HCT116 (cell line): Measurements from ENCODE around the gene LEKR1. TPM values are rescaled to one million over a fixed set of nuclear protein-coding genes. Genes with fewer than 3 reads are reported as not detected.

Source experiments
- ATAC-seq: fragments of 200-7000 bp; cut with Tn5 transposase; 2 replicates; pipeline ENCODE4 v1.9.1; 2020; ENCODE audit warnings: mild to moderate bottlenecking, moderate library complexity
- BruUV-seq: library from RNA; stranded (reverse); fragments of 400-500 nt; replicated peaks from 2 replicates; lab custom pipeline; 2021; lab: Mats Ljungman, UMichigan
- CTCF ChIA-PET: fragments of 300-600 bp; sonication (Branson Sonifier 250); formaldehyde crosslinking; loops from one replicate; lab custom pipeline; 2021; ENCODE audit warnings: antibody characterized with exemption; lab: Charles Lee
- POLR2A ChIA-PET: fragments of 300-600, 350-600 bp; sonication (Branson Sonifier 250); formaldehyde crosslinking; loops from one replicate; lab custom pipeline; 2021; ENCODE audit warnings: antibody characterized with exemption; lab: Charles Lee
- RAD21 ChIA-PET, 2 experiments: fragments of 300-600 bp; sonication (Branson Sonifier 250); formaldehyde crosslinking; loops; one replicate each; lab custom pipeline; 2023; ENCODE audit warnings: low total read pairs in 2 of 2; ENCODE audit not compliant: uncharacterized antibody in 2 of 2, unreplicated experiment in 2 of 2, low non-redundant PET in 1 of 2; lab: Charles Lee
- DNase-seq: peaks from one replicate; pipeline ENCODE4 v3.0.0-alpha.2; 2010; ENCODE audit warnings: low read depth, low spot score
- H2AFZ ChIP-seq: fragments of 200-600 bp; shearing (Covaris generic), sonication (generic); 2 replicates; pipeline ENCODE4 v1.6.1; 2017; ENCODE audit warnings: low read depth, mixed run types, mixed read lengths, antibody characterized with exemption, low read length; ENCODE audit not compliant: poor library complexity, severe bottlenecking
- H3K27ac ChIP-seq: 2 replicates; pipeline ENCODE4 v1.5.1; 2012; ENCODE audit warnings: low read depth, low read length
- H3K27me3 ChIP-seq: fragments of 200-600 bp; sonication (generic); 2 replicates; pipeline ENCODE4 v1.6.1; 2016; ENCODE audit warnings: mixed run types, low read length, mixed read lengths; ENCODE audit not compliant: insufficient read depth
- H3K36me3 ChIP-seq, 2 experiments: fragments of 200-500 bp in 1 of 2; fragments of 200-600 bp in 1 of 2; sonication (Bioruptor generic) in 1 of 2; sonication (generic) in 1 of 2; 2 replicates each; pipeline versions ENCODE4 v1.5.1 to v1.6.1; 2014 to 2016; ENCODE audit warnings: low read length in 2 of 2, inconsistent platforms in 1 of 2, mixed read lengths in 1 of 2, mixed run types in 1 of 2; ENCODE audit not compliant: insufficient read depth in 2 of 2, control insufficient read depth in 1 of 2
- H3K4me1 ChIP-seq, 2 experiments: fragments of 200-600 bp in 1 of 2; sonication (generic) in 1 of 2; 2 replicates each; pipeline versions ENCODE4 v1.5.1 to v1.6.1; 2012 to 2017; ENCODE audit warnings: low read length in 2 of 2, inconsistent platforms in 1 of 2, mild to moderate bottlenecking in 1 of 2, mixed read lengths in 1 of 2, mixed run types in 1 of 2, moderate library complexity in 1 of 2; ENCODE audit not compliant: insufficient read depth in 2 of 2, control insufficient read depth in 1 of 2
- H3K4me2 ChIP-seq: fragments of 200-600 bp; sonication (generic); 2 replicates; pipeline ENCODE4 v1.6.1; 2017; ENCODE audit warnings: mixed run types, low read length, mixed read lengths
- H3K4me3 ChIP-seq, 2 experiments: fragments of 200-600 bp in 1 of 2; sonication (generic) in 1 of 2; replicated peaks in 1 of 2; 2 replicates each; pipeline ENCODE4 v1.5.1; 2011 to 2016; ENCODE audit warnings: low read length in 2 of 2, control low read depth in 1 of 2, low read depth in 1 of 2, mild to moderate bottlenecking in 1 of 2, mixed read lengths in 1 of 2, mixed run types in 1 of 2
- H3K79me2 ChIP-seq: fragments of 200-600 bp; sonication (generic); 2 replicates; pipeline ENCODE4 v1.6.1; 2017; ENCODE audit warnings: mild to moderate bottlenecking, mixed run types, low read length, moderate library complexity, mixed read lengths; ENCODE audit not compliant: insufficient read depth
- H3K9ac ChIP-seq: fragments of 200-600 bp; sonication (generic); 2 replicates; pipeline ENCODE4 v1.6.1; 2016; ENCODE audit warnings: low read length, mixed read lengths
- H3K9me2 ChIP-seq: fragments of 200-600 bp; sonication (generic), shearing (Covaris generic); 2 replicates; pipeline ENCODE4 v1.6.1; 2017; ENCODE audit warnings: mixed run types, mild to moderate bottlenecking, moderate library complexity; ENCODE audit not compliant: insufficient read depth
- H3K9me3 ChIP-seq, 2 experiments: fragments of 200-500 bp in 1 of 2; fragments of 200-600 bp in 1 of 2; sonication (Bioruptor generic) in 1 of 2; sonication (generic) in 1 of 2; 2 replicates each; pipeline ENCODE4 v1.6.1; 2014 to 2017; ENCODE audit warnings: low read length in 2 of 2, mixed read lengths in 2 of 2, inconsistent platforms in 1 of 2, low read depth in 1 of 2, mild to moderate bottlenecking in 1 of 2, mixed run types in 1 of 2, moderate library complexity in 1 of 2; ENCODE audit not compliant: control insufficient read depth in 1 of 2, insufficient read depth in 1 of 2
- H4K20me1 ChIP-seq: fragments of 200-600 bp; sonication (generic), shearing (Covaris generic); 2 replicates; pipeline ENCODE4 v1.6.1; 2017; ENCODE audit warnings: mixed run types, mild to moderate bottlenecking, moderate library complexity; ENCODE audit not compliant: insufficient read depth
- CTCF ChIP-seq, 3 experiments: fragments of 200-600 bp in 1 of 3; sonication (generic) in 1 of 3; IDR thresholded peaks in 2 of 3; conservative IDR thresholded peaks in 1 of 3; 2 replicates each; pipeline ENCODE4 v1.5.1; 2012 to 2017; ENCODE audit warnings: low read depth in 2 of 3, low read length in 2 of 3, antibody characterized with exemption in 1 of 3, borderline replicate concordance in 1 of 3, control low read depth in 1 of 3, mild to moderate bottlenecking in 1 of 3, mixed read lengths in 1 of 3, mixed run types in 1 of 3, moderate library complexity in 1 of 3; ENCODE audit not compliant: insufficient read depth in 1 of 3
- EZH2 ChIP-seq: fragments of 200-600 bp; sonication (generic); IDR thresholded peaks from 2 replicates; pipeline ENCODE4 v1.6.1; 2017; ENCODE audit warnings: antibody characterized with exemption, mixed run types
- FOSL1 ChIP-seq: IDR thresholded peaks from 2 replicates; pipeline ENCODE4 v1.6.1; 2012; ENCODE audit warnings: low read depth
- JUND ChIP-seq: IDR thresholded peaks from 2 replicates; pipeline ENCODE4 v1.6.1; 2012
- POLR2A ChIP-seq: IDR thresholded peaks from 2 replicates; pipeline ENCODE4 v1.7.0; 2011; ENCODE audit warnings: borderline replicate concordance; ENCODE audit not compliant: insufficient read depth, insufficient read length; ENCODE audit errors: extremely low read depth
- POLR2AphosphoS5 ChIP-seq: IDR thresholded peaks from 2 replicates; pipeline ENCODE4 v1.6.1; 2011; ENCODE audit warnings: mild to moderate bottlenecking, low read depth, low read length, moderate library complexity
- RAD21 ChIP-seq: IDR thresholded peaks from 2 replicates; pipeline ENCODE4 v1.6.1; 2012; ENCODE audit warnings: low read depth, mild to moderate bottlenecking
- TCF7L2 ChIP-seq: IDR thresholded peaks from 2 replicates; pipeline ENCODE4 v1.7.0; 2011; ENCODE audit warnings: borderline replicate concordance, inconsistent platforms; ENCODE audit not compliant: insufficient read depth, insufficient read length; ENCODE audit errors: extremely low read depth
- ZBTB33 ChIP-seq: IDR thresholded peaks from 2 replicates; pipeline ENCODE4 v1.6.1; 2011; ENCODE audit warnings: mild to moderate bottlenecking, low read length, moderate library complexity; ENCODE audit not compliant: insufficient replicate concordance; ENCODE audit errors: extremely low read depth
- ZFX ChIP-seq: fragments of 450-650 bp; IDR thresholded peaks from 2 replicates; pipeline ENCODE4 v1.6.1; 2017
- intact Hi-C: fragments of 100-400 bp; cut with micrococcal nuclease; formaldehyde crosslinking; loops from 2 replicates; pipeline ENCODE4 v1.10.0; 2022
- total RNA-seq: library from RNA; stranded (reverse); gene quantifications from one replicate; pipeline ENCODE4 v1.2.1, GENCODE V29; 2021; ENCODE audit not compliant: unreplicated experiment
- TF ChIP-seq, protein P1 (sequence below): IDR thresholded peaks from 2 replicates; pipeline ENCODE4 v1.6.1; 2012; ENCODE audit warnings: low read depth
- TF ChIP-seq, protein P2 (sequence below): IDR thresholded peaks from 2 replicates; pipeline ENCODE4 v1.6.1; 2012

Gene LEKR1
- total RNA-seq, 1 experiment from 2014 or later, result 2.1 TPM

- Histone ChIP-seq H2AFZ (no peak overlapping the region), H3K4me3 (no peak overlapping the region), H3K9me3 (no peaks in the 10 kb centered on the region), H3K9ac (no peak overlapping the region), H3K4me1 (peaks cover 0 to 4% of the 10 kb centered on the region in 2 experiments; a peak in 1 of 4 replicates), H4K20me1 (no peaks in the 10 kb centered on the region), H3K9me2 (no peaks in the 10 kb centered on the region), H3K36me3 (no peaks in the 10 kb centered on the region), H3K4me2 (no peak overlapping the region), H3K27ac (no peak overlapping the region), H3K27me3 (no peaks in the 10 kb centered on the region), H3K79me2 (no peaks in the 10 kb centered on the region)
- DNase-seq, result no peak
- ChIA-PET RAD21 (no interaction called here), POLR2A (no interaction called here), CTCF (no interaction called here)
- BruUV-seq, result no TSS peak
- intact Hi-C loops, result no loop called here
- TF ChIP-seq POLR2AphosphoS5 (no peak), CTCF (IDR thresholded peaks at IDR 0.05 in 2 of 3, conservative IDR thresholded peaks at IDR 0.05 in 1 of 3; ENCODE audit: borderline replicate concordance in 1 of 3, insufficient read depth in 1 of 3, low read depth in 2 of 3, low read length in 2 of 3) (no peak), JUND (no peak), ZFX (no peak), EZH2 (no peak), POLR2A (no peak), ZBTB33 (no peak), TCF7L2 (no peak), RAD21 (no peak), FOSL1 (no peak)
- TF ChIP-seq, protein P1, sequence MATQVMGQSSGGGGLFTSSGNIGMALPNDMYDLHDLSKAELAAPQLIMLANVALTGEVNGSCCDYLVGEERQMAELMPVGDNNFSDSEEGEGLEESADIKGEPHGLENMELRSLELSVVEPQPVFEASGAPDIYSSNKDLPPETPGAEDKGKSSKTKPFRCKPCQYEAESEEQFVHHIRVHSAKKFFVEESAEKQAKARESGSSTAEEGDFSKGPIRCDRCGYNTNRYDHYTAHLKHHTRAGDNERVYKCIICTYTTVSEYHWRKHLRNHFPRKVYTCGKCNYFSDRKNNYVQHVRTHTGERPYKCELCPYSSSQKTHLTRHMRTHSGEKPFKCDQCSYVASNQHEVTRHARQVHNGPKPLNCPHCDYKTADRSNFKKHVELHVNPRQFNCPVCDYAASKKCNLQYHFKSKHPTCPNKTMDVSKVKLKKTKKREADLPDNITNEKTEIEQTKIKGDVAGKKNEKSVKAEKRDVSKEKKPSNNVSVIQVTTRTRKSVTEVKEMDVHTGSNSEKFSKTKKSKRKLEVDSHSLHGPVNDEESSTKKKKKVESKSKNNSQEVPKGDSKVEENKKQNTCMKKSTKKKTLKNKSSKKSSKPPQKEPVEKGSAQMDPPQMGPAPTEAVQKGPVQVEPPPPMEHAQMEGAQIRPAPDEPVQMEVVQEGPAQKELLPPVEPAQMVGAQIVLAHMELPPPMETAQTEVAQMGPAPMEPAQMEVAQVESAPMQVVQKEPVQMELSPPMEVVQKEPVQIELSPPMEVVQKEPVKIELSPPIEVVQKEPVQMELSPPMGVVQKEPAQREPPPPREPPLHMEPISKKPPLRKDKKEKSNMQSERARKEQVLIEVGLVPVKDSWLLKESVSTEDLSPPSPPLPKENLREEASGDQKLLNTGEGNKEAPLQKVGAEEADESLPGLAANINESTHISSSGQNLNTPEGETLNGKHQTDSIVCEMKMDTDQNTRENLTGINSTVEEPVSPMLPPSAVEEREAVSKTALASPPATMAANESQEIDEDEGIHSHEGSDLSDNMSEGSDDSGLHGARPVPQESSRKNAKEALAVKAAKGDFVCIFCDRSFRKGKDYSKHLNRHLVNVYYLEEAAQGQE, result no peak
- TF ChIP-seq, protein P2, sequence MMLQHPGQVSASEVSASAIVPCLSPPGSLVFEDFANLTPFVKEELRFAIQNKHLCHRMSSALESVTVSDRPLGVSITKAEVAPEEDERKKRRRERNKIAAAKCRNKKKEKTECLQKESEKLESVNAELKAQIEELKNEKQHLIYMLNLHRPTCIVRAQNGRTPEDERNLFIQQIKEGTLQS, result no peak
- no peak for ATAC-seq
Observed at GRCh38 chr3:156867174-156867573, 41.0 kb downstream of the LEKR1 start.
